K562 (cell line): ENCODE data around the gene ZBTB9. TPM values are rescaled to one million over a fixed set of nuclear protein-coding genes. Genes with fewer than 3 reads are reported as not detected.

Source experiments
- ATAC-seq: fragments of 200-7000 bp; cut with Tn5 transposase; 3 replicates; pipeline ENCODE4 v1.9.1; 2020; ENCODE audit warnings: moderate library complexity
- BruUV-seq: library from RNA; stranded (reverse); fragments of 400-500 nt; replicated peaks from 2 replicates; lab custom pipeline; 2021; lab: Mats Ljungman, UMichigan
- CTCF ChIA-PET: fragments of 300-600 bp; formaldehyde crosslinking; extraction: SDS; loops from one replicate; lab custom pipeline; 2021; ENCODE audit warnings: low intra/inter-chr PET ratio; lab: Yijun Ruan, JAX
- POLR2A ChIA-PET: fragments of 300-600, 350-650 bp; sonication (Branson Sonifier 250); formaldehyde crosslinking; extraction: SDS; loops from one replicate; lab custom pipeline; 2021; ENCODE audit warnings: antibody characterized with exemption, inconsistent platforms; lab: Yijun Ruan, JAX
- DNase-seq, 4 experiments: peaks; one replicate each; pipeline versions ENCODE4 v3.0.0 to v3.0.0-alpha.2; 2011 to 2018; ENCODE audit warnings: low spot score in 3 of 4, mixed read lengths in 3 of 4; ENCODE audit errors: extremely low read depth in 1 of 4
- FAIRE-seq: peaks from 2 replicates; lab custom pipeline; 2011; peaks lifted over from hg19 to GRCh38; lab: Jason Lieb, UNC
- H2AFZ ChIP-seq: 2 replicates; pipeline ENCODE4 v1.6.0; 2011; ENCODE audit warnings: low read depth, low read length, control low read depth, inconsistent platforms
- H3K27ac ChIP-seq: fragments of 200-600 bp; 3 replicates; pipeline ENCODE4 v1.8.0; 2011; ENCODE audit warnings: low read depth, mild to moderate bottlenecking, control low read depth, inconsistent platforms, low read length, moderate library complexity, mixed read lengths; ENCODE audit errors: extremely low read depth
- H3K27me3 ChIP-seq, 2 experiments: fragments of 300-600 bp in 1 of 2; 2 replicates in 1 of 2; 3 replicates in 1 of 2; pipeline versions ENCODE4 v1.6.0 to v1.8.0; 2011; ENCODE audit warnings: inconsistent platforms in 2 of 2, low read length in 2 of 2, mild to moderate bottlenecking in 1 of 2, mixed read lengths in 1 of 2, moderate library complexity in 1 of 2; ENCODE audit not compliant: control insufficient read depth in 2 of 2, insufficient read depth in 2 of 2
- H3K36me3 ChIP-seq: fragments of 300-600 bp; 3 replicates; pipeline ENCODE4 v1.8.0; 2011; ENCODE audit warnings: mild to moderate bottlenecking, low read length, inconsistent platforms; ENCODE audit not compliant: control insufficient read depth, insufficient read depth
- H3K4me1 ChIP-seq, 2 experiments: fragments of 200-600 bp in 1 of 2; replicated peaks in 1 of 2; 2 replicates in 1 of 2; 3 replicates in 1 of 2; pipeline versions ENCODE4 v1.5.1 to v1.8.0; 2011; ENCODE audit warnings: inconsistent platforms in 2 of 2, low read length in 2 of 2, mild to moderate bottlenecking in 1 of 2, mixed read lengths in 1 of 2, moderate library complexity in 1 of 2; ENCODE audit not compliant: control insufficient read depth in 2 of 2, insufficient read depth in 2 of 2
- H3K4me2 ChIP-seq: 2 replicates; pipeline ENCODE4 v1.6.1; 2011; ENCODE audit warnings: low read length, control low read depth, inconsistent platforms, mixed read lengths; ENCODE audit not compliant: insufficient read depth
- H3K4me3 ChIP-seq: fragments of 200-600 bp; sonication (generic), shearing (Covaris generic); 2 replicates; pipeline ENCODE4 v1.5.1; 2016; ENCODE audit warnings: control low read depth, inconsistent platforms
- H3K79me2 ChIP-seq: fragments of 200-600 bp; 3 replicates; pipeline ENCODE4 v1.8.0; 2011; ENCODE audit warnings: low read length, inconsistent platforms; ENCODE audit not compliant: control insufficient read depth, insufficient read depth
- H3K9ac ChIP-seq, 2 experiments: 2 replicates each; pipeline versions ENCODE4 v1.6.0 to v1.6.1; 2011; ENCODE audit warnings: low read depth in 2 of 2, low read length in 2 of 2, control low read depth in 1 of 2, inconsistent platforms in 1 of 2, mild to moderate bottlenecking in 1 of 2, mixed read lengths in 1 of 2; ENCODE audit not compliant: insufficient read depth in 1 of 2
- H3K9me1 ChIP-seq: one replicate; pipeline ENCODE4 v1.6.0; 2011; ENCODE audit warnings: inconsistent platforms, mild to moderate bottlenecking, low read length, moderate library complexity; ENCODE audit not compliant: control insufficient read depth, insufficient read depth
- H3K9me3 ChIP-seq: replicated peaks from 2 replicates; pipeline ENCODE4 v1.5.1; 2011; ENCODE audit warnings: low read depth, low read length, inconsistent platforms; ENCODE audit not compliant: control insufficient read depth, insufficient read depth
- H4K20me1 ChIP-seq: replicated peaks from 2 replicates; pipeline ENCODE4 v1.6.1; 2011; ENCODE audit warnings: low read length, inconsistent platforms, mixed read lengths; ENCODE audit not compliant: control insufficient read depth, insufficient read depth
- WGBS: fragments of 100-300 bp; shearing (Covaris generic); methylation state at CpG from one replicate; pipeline ENCODE4 v1.1.6; 2016; ENCODE audit warnings: low coverage, mixed read lengths; ENCODE audit not compliant: insufficient coverage; ENCODE audit errors: missing lambda C conversion rate; 5-methylcytosine and 5-hydroxymethylcytosine counted together
- in situ Hi-C: fragments of 300-500 bp; cut with MboI; formaldehyde crosslinking; loops from 4 replicates; pipeline ENCODE4 v1.15.0; 2018; ENCODE audit warnings: inconsistent platforms, mixed read lengths
- intact Hi-C: fragments of 100-400 bp; cut with micrococcal nuclease; formaldehyde crosslinking; loops from 2 replicates; pipeline ENCODE4 v1.14.2; 2022
- polyA plus RNA-seq, 8 experiments: library from polyadenylated mRNA; depleted of rRNA in 4 of 8; stranded (reverse) in 5 of 8; unstranded in 3 of 8; fragments of >200 nt; fragmentation: Nextera tagmentation in 2 of 8; fragmentation: Illumina TruSeq in 1 of 8; extraction: Ambion mirVana in 2 of 8; extraction: Trizol in 1 of 8; gene quantifications; 2 replicates each; pipeline versions ENCODE4 v1.2.1 to v1.2.3, GENCODE V29; 2011 to 2014; ENCODE audit warnings: inconsistent platforms in 1 of 8, missing spikeins in 1 of 8
- total RNA-seq, 7 experiments: library from RNA; depleted of rRNA in 6 of 7; stranded (reverse); fragments of >200 nt in 6 of 7; fragmentation: Illumina TruSeq in 2 of 7; extraction: Trizol in 2 of 7; gene quantifications; 2 replicates each; pipeline versions ENCODE4 v1.2.1 to v1.2.3, GENCODE V29; 2011 to 2021; ENCODE audit warnings: low replicate concordance in 1 of 7
- TF ChIP-seq, protein P1 (sequence below): sonication (generic); formaldehyde crosslinking; IDR thresholded peaks from 2 replicates; pipeline ENCODE4 v1.8.1; 2023; ENCODE audit warnings: mild to moderate bottlenecking, missing genetic modification reagents
- TF ChIP-seq, protein P2 (sequence below): fragments of 200-800 bp; sonication (Bioruptor generic); IDR thresholded peaks from 2 replicates; pipeline ENCODE4 v1.6.1; 2017; ENCODE audit warnings: missing genetic modification characterization, missing compliant biosample characterization
- TF ChIP-seq, protein P3 (sequence below): fragments of 450-650 bp; IDR thresholded peaks from 2 replicates; pipeline ENCODE4 v1.6.1; 2016; ENCODE audit warnings: mild to moderate bottlenecking, moderate library complexity

Gene ZBTB9
- total and polyA plus RNA-seq, 9 of the 15 experiments (the other 6 are each of a cell fraction or from before 2014, with no cell fraction given), result 1.9 to 19.5 (median 10.4) TPM

DNA sequence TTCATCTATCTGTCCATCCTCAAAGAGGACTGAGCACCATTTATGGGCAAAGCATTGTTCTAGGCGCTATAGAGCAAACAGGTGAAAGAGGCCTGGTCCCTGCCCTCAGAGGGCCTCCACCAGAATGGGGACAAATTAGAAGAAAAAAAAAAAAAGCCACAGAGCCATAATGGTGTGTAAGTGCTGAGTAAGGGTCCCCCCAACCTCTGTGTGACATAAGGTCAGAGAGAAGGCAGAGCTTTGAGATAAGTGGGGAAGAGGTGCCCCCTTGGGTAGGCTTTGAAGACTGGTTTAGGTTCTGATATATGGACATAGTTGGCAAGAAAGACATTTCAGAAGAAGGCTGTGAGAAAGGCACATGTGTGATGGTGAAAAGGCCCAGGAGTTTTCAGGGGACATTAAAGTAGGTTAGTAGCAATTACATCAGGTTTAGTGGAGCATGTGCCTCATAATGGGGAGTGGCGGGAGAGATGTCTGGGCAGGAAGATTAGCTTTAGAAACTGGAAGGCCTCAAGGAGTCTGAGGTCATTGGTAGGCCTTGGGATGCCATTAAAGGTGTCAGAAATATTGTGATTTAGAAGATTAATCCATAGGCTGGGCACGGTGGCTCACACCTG is 15.3 kb upstream of the ZBTB9 start:
- H3K27me3 ChIP-seq, result no peaks in the 10 kb centered on the region
- no peak overlapping the region for H3K27ac ChIP-seq
- FAIRE-seq (peak; percentile 6), DNase-seq (no peak), ATAC-seq (peak; percentile 18; the same call in 1 of the 3 replicates)
- H3K4me1 ChIP-seq, result peaks cover 19 to 32% of the 10 kb centered on the region in 2 experiments
- H3K36me3 ChIP-seq, result peaks cover 68% of the 10 kb centered on the region
- in situ Hi-C loops (no loop called here), intact Hi-C loops (no loop called here)
- no peaks in the 10 kb centered on the region for H3K9me3 ChIP-seq
- 94% methylated on average over 3 of the region's 3 CpGs for WGBS
- CTCF ChIA-PET, result no interaction called here
- H3K79me2 ChIP-seq, result no peaks in the 10 kb centered on the region
- H3K9ac ChIP-seq, result no peak overlapping the region
- BruUV-seq, result no TSS peak
- no peak overlapping the region for H3K4me2 ChIP-seq
- H3K9me1 ChIP-seq, result no peaks in the 10 kb centered on the region
- no peak overlapping the region for H3K4me3 ChIP-seq
- no peak overlapping the region for H2AFZ ChIP-seq
- no peaks in the 10 kb centered on the region; the same call in 1 of the 2 replicates for H4K20me1 ChIP-seq
- POLR2A ChIA-PET, result interaction anchor here (0.6 to 3.8 kb wide), 7 partner anchors 8 to 187 kb away, joined by 3 to 30 read pairs (median 3); partner anchors contain the start of genes RPS18, VPS52 and ZBTB9
- TF ChIP-seq, protein P1, sequence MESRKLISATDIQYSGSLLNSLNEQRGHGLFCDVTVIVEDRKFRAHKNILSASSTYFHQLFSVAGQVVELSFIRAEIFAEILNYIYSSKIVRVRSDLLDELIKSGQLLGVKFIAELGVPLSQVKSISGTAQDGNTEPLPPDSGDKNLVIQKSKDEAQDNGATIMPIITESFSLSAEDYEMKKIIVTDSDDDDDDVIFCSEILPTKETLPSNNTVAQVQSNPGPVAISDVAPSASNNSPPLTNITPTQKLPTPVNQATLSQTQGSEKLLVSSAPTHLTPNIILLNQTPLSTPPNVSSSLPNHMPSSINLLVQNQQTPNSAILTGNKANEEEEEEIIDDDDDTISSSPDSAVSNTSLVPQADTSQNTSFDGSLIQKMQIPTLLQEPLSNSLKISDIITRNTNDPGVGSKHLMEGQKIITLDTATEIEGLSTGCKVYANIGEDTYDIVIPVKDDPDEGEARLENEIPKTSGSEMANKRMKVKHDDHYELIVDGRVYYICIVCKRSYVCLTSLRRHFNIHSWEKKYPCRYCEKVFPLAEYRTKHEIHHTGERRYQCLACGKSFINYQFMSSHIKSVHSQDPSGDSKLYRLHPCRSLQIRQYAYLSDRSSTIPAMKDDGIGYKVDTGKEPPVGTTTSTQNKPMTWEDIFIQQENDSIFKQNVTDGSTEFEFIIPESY (CRISPR knock-in tag), result peak; percentile 72
- TF ChIP-seq, protein P2, sequence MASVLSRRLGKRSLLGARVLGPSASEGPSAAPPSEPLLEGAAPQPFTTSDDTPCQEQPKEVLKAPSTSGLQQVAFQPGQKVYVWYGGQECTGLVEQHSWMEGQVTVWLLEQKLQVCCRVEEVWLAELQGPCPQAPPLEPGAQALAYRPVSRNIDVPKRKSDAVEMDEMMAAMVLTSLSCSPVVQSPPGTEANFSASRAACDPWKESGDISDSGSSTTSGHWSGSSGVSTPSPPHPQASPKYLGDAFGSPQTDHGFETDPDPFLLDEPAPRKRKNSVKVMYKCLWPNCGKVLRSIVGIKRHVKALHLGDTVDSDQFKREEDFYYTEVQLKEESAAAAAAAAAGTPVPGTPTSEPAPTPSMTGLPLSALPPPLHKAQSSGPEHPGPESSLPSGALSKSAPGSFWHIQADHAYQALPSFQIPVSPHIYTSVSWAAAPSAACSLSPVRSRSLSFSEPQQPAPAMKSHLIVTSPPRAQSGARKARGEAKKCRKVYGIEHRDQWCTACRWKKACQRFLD (CRISPR knock-in tag), result 0 out of 2 replicates have a peak, but pooled peaks have one; percentile 32
- TF ChIP-seq, protein P3, sequence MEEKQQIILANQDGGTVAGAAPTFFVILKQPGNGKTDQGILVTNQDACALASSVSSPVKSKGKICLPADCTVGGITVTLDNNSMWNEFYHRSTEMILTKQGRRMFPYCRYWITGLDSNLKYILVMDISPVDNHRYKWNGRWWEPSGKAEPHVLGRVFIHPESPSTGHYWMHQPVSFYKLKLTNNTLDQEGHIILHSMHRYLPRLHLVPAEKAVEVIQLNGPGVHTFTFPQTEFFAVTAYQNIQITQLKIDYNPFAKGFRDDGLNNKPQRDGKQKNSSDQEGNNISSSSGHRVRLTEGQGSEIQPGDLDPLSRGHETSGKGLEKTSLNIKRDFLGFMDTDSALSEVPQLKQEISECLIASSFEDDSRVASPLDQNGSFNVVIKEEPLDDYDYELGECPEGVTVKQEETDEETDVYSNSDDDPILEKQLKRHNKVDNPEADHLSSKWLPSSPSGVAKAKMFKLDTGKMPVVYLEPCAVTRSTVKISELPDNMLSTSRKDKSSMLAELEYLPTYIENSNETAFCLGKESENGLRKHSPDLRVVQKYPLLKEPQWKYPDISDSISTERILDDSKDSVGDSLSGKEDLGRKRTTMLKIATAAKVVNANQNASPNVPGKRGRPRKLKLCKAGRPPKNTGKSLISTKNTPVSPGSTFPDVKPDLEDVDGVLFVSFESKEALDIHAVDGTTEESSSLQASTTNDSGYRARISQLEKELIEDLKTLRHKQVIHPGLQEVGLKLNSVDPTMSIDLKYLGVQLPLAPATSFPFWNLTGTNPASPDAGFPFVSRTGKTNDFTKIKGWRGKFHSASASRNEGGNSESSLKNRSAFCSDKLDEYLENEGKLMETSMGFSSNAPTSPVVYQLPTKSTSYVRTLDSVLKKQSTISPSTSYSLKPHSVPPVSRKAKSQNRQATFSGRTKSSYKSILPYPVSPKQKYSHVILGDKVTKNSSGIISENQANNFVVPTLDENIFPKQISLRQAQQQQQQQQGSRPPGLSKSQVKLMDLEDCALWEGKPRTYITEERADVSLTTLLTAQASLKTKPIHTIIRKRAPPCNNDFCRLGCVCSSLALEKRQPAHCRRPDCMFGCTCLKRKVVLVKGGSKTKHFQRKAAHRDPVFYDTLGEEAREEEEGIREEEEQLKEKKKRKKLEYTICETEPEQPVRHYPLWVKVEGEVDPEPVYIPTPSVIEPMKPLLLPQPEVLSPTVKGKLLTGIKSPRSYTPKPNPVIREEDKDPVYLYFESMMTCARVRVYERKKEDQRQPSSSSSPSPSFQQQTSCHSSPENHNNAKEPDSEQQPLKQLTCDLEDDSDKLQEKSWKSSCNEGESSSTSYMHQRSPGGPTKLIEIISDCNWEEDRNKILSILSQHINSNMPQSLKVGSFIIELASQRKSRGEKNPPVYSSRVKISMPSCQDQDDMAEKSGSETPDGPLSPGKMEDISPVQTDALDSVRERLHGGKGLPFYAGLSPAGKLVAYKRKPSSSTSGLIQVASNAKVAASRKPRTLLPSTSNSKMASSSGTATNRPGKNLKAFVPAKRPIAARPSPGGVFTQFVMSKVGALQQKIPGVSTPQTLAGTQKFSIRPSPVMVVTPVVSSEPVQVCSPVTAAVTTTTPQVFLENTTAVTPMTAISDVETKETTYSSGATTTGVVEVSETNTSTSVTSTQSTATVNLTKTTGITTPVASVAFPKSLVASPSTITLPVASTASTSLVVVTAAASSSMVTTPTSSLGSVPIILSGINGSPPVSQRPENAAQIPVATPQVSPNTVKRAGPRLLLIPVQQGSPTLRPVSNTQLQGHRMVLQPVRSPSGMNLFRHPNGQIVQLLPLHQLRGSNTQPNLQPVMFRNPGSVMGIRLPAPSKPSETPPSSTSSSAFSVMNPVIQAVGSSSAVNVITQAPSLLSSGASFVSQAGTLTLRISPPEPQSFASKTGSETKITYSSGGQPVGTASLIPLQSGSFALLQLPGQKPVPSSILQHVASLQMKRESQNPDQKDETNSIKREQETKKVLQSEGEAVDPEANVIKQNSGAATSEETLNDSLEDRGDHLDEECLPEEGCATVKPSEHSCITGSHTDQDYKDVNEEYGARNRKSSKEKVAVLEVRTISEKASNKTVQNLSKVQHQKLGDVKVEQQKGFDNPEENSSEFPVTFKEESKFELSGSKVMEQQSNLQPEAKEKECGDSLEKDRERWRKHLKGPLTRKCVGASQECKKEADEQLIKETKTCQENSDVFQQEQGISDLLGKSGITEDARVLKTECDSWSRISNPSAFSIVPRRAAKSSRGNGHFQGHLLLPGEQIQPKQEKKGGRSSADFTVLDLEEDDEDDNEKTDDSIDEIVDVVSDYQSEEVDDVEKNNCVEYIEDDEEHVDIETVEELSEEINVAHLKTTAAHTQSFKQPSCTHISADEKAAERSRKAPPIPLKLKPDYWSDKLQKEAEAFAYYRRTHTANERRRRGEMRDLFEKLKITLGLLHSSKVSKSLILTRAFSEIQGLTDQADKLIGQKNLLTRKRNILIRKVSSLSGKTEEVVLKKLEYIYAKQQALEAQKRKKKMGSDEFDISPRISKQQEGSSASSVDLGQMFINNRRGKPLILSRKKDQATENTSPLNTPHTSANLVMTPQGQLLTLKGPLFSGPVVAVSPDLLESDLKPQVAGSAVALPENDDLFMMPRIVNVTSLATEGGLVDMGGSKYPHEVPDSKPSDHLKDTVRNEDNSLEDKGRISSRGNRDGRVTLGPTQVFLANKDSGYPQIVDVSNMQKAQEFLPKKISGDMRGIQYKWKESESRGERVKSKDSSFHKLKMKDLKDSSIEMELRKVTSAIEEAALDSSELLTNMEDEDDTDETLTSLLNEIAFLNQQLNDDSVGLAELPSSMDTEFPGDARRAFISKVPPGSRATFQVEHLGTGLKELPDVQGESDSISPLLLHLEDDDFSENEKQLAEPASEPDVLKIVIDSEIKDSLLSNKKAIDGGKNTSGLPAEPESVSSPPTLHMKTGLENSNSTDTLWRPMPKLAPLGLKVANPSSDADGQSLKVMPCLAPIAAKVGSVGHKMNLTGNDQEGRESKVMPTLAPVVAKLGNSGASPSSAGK, result peak; percentile 69
